GM18502 (cell line): Measurements from ENCODE around the gene STOM.

ENCODE experiments used
- ATAC-seq: cut with Tn5 transposase; IDR thresholded peaks from one replicate; pipeline ENCODE4 v1.9.1; 2021; ENCODE audit warnings: mild to moderate bottlenecking; ENCODE audit not compliant: unreplicated experiment, poor library complexity

STOM gene

DNA sequence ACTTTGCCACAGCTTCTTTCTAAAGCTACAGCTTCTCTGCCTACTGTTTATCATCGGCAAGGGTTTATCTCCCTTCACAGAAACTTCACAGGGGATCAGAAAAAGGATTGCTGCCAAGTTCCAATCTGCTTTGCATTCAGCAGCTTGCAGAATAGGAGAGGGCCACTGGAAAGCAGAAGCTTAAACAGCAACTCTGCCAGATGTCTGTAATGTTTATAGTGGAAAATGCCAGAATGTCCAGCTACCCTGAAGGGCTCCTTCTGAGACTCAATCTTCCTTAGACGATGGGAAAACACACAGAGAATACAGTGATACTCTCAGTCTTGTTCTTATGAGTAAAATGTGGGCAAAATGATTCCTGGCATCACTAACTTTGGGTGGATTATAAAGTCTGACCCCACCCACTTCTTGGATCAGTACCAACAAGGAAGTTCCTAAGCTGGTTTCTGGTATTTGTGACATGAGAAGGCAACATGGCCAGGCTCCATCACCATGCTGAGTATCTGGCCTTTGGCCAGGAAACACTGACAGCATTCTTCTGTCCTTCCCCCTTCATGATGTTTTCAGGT is 19.0 kb downstream of the STOM start:
- ATAC-seq, result no peak

DNA sequence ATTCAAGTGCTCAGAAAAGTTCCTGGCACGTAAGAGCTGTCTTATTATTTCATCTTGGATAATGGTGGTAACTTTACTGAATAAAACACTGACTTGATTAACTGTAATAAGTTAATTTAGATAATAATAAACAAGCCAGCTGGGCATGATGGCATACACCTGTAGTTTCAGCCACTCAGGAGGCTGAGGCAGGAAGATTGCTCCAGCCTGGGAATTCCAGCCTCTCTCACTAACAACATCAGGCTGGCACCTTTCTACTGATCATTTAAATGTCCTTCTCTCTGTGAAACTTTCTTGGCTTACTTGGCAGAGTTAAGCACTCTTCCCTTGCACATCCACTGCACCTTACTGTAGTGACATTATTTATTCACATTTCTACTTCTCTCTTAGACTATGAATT is 20.0 kb downstream of the STOM start:
- ATAC-seq, result no peak

DNA sequence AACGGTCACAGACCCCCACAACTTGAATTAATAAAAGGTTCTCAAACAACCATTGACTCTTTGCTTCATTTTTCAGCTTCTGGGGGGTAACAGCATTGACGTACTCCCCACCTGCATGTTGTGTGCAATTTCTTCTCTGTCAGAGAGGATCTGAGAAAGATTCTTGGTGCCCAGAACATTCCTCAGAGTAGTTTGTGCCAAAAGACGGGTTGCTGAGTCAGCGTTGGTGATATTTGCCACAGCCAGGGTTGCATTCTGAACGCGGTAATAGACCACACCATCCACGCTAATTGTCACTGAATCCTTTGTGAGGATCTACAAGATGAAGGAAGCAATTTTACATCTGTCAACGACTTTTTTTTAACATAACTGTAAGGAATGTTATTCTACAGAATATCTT is 21.0 kb downstream of the STOM start:
- no peak for ATAC-seq

DNA sequence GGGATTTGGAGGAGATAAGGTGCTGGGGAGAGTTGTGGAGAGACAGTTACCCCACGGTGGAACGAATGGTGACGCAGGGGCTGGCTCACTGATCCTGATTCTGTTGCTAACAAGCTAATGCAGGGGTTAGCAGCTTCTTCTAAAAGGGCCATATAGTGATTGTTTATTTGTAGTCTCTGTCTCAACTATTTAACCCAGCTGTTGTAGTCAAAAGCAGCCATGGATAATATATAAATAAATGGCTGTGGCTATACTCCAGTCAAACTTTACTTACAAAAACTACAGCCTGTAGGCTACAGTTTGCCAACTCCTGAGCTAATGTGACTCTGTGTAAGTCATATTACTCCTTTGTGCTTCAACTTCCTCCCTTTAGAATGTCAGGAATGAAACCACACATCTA is 21.8 kb downstream of the STOM start:
- no peak for ATAC-seq

DNA sequence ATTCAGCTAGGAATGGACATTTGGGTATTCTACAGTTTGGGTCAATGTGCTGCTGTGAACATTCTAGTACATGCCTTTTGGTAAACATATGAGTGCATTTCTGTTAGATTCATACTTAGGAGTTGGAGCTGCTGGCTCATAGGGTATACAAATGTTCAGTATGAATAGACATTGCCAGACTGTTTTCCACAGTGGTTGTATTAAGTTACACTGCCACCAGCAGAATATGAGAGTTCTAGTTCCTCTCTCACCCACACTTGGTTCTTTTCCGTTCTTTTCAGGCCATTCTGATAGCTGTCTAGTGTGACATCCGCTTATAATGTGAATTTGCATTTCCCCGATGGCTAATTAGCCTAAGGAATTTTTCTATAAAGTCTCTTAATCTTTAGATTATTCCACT is 25.0 kb downstream of the STOM start:
- no peak for ATAC-seq

DNA sequence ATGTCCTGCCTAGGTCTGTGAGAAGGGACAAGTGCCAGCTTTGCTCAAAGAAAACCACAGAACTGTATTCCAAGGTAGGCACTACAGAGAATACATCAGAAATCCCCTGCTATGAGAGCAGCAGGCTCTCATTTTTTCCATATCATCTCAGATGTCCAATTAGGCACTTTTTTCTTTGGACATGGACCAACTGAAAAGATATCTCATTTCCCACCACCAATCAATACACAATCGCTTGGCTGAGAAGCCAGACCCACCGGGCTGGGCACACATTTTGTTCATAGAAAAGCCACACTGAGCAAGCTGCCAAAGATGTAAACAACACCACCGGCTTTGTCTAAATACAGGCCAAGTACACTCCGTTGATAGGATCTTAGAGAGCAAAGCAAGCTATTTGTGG is 25.9 kb downstream of the STOM start:
- no peak for ATAC-seq

DNA sequence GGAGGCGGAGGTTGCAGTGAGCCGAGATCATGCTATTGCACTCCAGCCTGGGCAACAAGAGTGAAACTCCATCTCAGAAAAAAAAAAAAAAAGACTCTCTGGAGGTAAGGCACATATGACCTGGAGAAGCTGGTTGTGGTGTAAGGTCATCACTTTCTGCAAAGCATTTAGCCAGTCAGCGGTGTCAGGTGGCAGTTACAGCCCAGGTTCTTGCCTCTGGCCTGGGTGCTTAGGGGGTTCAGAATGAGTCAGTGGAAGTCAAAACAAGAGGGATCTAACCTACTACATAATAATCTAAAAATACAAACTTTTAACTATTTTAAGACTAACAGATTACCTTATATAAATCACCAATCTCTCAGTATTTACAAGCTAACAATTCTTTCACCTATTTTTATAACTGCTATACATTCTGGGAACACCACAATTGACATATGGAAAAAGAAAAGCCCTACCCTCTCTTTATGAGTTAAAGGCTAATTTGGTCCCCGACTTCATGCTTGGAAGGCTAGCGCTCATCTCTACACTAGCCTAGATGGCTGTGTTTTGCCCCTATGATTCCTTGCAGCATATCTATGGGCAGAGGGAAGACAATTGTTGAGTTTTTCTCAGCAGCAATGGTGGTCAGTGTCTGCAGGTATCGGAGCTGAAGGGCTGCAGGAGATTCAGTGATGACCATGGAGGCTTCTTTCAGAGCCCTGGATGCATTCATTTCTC is 29.2 kb downstream of the STOM start:
- ATAC-seq, result peak; percentile 97

DNA sequence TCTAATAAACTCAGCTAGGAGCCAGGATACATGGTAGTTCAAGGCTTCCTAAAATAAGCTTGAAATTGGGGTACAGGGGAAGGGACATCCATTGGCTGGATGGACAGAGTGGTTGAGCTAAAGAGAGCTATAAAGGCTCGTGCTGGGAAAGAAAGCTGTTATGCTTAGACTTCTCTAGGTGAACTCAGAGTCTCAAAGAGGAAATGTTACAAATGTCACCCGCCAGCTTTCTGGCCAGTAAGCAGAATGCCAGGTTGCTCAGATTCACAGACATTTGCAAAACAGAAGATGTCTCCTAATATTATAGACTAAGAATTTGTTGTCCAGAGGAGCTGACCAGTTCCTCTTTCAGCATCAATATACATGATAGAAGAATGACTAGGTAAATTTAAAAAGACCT is 30.6 kb downstream of the STOM start:
- ATAC-seq, result no peak

DNA sequence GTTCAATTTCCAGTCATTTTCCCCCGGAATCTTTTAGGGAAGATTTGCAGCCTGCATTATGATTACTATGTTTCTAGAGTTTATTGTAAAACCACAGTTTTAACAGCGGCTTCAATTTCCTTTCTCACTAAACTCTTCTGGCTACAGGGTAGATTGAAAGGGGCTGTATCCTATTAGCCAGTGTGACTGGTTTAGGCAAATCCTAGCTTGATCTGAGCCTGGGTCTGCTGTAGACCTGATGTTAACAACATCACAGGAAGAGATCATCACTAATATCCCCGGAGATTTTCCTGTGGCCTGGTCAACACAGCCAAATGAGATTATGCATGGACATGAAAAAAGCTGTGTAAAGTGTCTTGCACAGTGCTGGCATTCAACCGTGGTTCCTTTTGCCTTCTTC is 33.4 kb downstream of the STOM start:
- no peak for ATAC-seq

DNA sequence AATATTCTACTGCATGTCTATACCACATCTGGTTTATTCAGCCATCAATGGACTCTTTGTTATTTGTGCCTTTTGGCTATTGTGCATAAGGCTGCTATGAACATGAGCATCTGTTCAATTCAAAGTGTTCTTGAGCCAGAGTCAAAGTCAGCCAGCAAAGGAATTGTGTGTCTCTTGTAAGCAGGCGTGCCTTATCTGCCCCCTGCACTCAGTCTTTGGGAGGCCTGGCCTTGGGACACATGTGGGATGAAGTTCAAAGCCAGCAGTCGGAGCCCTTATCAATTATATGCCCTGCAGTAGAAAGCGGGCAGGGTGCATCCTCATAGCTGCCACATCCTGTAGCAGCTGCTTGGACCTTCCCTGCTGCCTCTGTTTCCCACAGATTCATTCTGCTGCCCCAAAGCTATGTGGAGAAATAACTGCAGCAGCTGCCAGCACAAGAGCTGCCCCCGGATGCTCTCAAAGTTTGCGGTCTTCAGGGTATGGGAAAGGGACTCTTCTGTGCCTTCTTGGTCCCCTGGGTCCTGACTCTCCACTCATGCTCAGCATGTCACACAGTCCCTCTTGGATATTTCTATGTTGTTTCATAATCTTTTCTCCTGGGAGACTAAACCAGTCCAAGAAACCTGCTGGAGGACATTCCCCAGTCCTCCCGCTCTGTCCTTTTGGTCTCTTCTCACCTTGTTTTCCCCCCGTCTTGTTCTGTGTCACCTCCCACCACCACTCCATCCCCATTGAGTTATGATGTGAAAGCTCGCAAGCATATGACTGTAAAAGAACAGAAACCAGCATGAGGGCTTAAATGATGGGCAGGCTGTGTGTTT is 35.9 kb downstream of the STOM start:
- ATAC-seq, result no peak

DNA sequence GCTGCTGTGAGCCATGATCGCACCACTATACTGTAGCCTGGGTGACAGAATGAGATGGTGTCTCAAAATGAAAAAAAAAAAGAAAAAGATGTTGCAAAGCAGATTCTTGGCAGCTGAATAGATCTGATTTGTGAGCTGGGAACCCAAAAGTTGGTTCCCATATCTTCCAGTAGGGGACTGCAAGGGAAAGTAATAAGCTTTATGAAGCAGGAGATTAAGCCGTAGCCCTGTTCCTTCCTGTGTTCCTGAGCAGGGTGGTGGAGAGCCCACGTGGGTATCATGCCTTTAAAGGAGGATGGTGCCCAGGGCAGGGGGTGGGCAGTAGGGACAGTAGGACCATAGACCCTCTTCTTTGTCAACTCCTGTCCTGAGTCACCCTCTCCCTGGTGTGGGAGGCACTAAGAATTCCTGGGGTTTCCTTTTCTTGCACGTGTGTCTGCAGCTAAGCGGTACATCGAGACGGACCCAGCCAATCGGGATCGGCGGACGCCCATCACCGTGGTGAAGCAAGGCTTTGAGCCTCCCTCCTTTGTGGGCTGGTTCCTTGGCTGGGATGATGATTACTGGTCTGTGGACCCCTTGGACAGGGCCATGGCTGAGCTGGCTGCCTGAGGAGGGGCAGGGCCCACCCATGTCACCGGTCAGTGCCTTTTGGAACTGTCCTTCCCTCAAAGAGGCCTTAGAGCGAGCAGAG is 37.9 kb downstream of the STOM start:
- no peak for ATAC-seq

DNA sequence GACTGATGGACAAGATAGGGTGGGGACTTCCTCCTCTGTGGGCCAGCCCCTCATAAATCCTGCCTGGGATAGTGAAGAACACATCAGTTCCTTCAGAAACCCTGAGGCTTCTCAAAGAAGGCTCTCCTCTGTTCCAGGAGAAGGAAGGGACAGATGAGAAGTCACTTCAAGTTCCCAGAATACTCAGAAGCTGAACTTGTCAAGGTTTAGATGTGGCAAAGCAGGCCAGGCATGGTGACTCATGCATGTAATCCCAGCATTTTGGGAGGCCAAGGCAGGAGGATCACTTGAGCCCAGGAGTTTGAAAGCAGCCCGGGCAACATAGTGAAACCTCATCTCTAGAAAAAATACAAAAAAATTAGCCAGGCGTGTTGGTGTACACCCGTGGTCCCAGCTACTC is 38.5 kb downstream of the STOM start:
- no peak for ATAC-seq

DNA sequence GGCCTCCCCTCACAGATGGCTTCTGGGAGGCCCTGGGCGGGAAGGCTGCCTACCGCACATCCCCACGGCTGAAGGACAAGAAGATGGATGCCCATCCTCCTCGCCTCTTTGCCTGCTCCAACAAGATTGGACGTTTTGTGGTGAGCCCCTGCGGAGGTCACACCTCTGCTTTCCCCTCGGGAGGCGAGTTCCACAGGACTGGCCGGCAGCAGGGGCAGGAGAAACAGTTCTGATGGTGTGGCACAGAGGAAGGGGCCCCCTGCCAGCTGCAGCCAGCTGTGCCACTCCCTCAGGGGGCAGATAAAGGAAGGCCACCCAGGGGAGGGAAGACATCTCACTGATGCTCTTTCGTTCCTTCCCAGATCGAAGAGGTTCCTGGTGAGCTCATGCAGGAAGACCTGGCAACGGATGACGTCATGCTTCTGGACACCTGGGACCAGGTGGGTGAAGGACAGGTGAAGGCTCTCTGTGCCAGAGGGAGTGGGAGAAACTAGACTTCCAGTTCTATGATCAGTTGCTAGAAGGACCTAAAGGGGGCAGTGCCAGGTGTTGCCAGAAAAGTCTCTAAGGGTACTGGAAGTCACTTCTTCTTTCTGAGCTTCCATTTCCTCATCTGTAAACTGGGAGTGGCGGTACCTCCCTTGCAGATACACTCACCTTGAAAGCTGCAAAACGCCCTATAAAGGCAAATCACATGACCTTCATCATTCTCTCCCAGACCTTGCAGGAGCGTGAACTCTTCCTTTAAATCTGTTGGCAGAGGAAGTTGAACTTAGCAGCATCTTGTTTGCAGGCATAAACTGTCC is 41.0 kb downstream of the STOM start:
- ATAC-seq, result no peak

DNA sequence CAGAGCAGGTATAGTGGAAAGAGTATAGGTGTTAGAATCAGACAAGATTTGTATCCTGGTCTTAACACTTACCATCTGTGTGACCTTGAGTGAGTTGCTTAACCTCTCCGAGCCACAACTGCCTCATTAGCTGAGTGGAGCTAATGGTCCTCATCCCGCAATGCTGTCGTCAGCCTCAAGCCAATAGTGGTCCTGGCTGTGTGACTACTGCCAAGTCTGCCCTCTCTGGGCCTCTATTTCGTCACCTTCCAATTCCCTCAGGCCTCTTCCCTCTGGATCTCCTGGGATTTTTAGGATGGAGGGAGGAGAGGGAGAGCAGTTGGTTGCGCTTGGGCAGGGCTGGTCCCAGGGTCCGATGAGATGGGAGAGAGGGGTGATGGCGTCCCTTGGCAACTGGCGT is 41.6 kb downstream of the STOM start:
- no peak for ATAC-seq

DNA sequence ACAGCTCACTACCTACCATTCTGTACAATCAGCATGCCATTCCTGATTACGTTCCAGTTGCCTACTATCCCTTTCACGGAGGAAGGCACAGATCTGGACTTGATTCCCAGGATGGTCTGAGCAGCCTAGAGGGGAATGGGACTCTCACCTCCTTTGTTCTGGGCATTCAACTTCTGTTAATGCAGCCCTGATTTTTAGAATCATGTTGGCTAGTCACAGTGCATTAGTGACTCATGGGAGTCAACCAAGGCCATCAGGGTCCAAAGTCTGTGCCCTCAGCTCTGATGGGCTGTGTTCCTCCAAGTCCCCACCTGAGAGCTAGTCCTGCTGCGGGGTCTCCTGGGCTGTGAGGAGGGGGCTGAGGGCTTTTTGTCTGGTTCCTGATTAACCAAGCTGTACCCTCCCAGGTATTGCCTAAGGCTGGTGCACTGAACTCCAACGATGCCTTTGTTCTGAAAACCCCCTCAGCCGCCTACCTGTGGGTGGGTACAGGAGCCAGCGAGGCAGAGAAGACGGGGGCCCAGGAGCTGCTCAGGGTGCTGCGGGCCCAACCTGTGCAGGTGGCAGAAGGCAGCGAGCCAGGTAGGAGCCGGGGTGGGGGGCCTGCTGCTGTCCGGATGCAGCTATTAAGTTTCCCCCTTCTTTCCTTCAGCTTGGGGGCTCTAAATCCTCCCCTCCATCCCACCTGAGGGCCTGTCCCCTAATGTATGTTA is 43.0 kb downstream of the STOM start:
- ATAC-seq, result no peak

DNA sequence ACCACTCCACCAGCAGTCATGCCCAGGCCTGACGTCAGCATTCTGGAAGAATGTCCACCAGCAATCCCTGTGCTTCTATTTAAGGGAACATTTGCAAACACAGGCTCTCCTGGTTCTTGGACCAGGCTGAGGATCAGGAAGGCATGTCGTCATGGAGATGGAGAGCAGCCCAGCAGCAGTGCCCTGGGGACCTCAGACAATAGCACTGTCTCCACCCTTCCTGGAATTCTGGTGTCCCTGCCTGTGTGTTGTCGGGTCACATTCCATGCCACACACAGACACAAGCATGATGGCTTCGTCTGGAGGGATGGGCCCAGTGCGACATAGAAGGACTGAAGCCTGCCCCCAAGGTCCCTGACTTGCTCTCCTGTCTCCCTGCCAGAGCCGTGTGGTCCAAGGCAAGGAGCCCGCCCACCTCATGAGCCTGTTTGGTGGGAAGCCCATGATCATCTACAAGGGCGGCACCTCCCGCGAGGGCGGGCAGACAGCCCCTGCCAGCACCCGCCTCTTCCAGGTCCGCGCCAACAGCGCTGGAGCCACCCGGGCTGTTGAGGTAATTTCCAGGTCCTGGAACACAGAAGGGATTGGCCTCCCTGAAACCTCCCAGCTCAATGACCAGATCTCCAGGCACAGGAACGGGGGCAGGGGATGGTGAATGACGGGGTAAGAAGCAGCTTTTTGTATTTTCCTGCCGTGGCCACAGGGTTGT is 43.8 kb downstream of the STOM start:
- ATAC-seq, result no peak

DNA sequence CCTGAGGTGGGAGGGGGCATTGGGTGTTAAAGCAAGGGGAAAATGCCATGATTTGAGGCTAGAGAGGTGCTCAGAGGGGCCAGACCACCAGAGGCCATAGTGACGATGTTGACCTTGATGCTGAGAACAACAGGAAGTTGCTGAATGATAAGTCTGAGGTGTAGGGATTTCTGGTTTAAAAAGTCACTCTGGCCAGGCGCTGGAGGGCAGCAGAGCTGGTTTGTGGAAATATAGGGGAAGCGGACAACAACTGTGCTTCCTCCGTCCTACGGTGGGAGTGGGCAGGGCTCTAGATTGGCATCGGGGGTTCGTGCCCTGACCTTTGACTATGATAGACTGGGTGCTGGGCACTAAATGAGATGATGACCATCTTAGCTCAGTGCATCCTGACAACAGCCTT is 44.7 kb downstream of the STOM start:
- no peak for ATAC-seq

DNA sequence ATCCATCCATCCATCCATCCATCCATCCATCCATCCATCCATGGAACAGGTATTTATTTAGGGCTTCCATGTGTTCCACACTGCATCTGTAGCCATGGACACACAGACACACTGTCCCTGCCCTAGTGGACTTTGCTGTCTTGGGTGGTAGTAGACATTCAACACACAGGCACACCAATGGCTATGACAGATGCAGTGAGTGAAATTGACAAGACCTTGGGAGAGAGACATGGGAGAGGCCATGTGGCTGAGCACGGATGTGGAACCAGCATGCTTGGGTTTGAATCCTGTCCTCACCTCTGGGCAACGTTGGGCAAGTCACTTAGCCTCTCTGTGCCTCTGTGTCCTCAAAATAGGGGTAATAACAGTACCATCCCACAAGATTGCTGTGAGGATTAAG is 45.3 kb downstream of the STOM start:
- no peak for ATAC-seq

DNA sequence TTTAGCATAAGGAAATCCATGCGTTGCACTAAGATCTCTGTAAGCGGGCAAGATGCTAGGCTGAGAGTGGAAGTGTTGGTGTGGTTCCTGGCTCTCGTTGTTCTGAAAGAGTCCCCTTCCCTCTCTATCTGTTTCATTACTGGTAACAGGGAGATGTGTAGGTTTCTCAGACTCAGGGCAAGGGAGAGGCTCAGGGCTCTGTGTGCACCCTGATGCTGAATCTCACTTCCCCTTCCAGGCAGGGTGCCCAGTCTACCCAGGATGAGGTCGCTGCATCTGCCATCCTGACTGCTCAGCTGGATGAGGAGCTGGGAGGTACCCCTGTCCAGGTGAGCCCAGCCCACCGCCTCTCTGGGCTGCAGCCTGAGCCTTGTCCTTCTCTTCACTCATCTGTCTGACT is 45.7 kb downstream of the STOM start:
- no peak for ATAC-seq
